D721Med (cell line): ENCODE results near the gene NRXN3.

Experiments
- DNase-seq: peaks from one replicate; pipeline ENCODE4 v3.0.0; 2011; ENCODE audit warnings: low spot score; ENCODE audit not compliant: insufficient read length
- FAIRE-seq: peaks from 2 replicates; lab custom pipeline; 2011; peaks lifted over from hg19 to GRCh38; lab: Jason Lieb, UNC
- TF ChIP-seq, protein P1 (sequence below): IDR thresholded peaks from 2 replicates; pipeline ENCODE4 v1.5.1; 2012; ENCODE audit warnings: mild to moderate bottlenecking, control low read depth; ENCODE audit not compliant: insufficient read depth; ENCODE audit errors: missing control alignments

Gene NRXN3

DNA sequence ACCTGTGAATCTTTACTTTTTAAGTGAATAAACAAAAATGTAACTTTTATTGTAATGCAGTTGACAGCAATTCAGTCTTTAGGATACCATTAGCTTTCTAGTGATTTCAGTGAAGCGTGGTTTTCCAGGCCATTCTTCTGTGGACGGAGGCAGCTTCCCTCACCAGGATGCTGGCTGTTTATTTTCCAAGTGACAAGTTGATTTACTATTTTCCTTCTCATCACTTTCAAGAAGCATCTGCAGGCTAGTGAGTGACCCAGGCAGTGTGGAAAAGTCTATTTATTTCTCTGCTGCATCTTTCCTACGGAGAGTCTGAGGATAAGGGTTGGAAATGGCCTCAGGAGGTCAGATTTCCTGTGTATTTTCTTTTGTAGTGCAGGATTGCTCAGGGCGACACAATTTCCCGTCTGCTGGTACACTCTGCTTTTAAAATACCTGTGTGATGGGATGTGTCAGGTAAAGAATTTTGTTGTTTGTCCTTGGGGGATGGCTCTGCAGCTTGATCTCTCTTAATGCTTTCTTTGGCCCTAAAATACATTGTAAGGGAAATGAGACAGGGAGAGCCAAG lies 467.8 kb downstream of the NRXN3 start:
- TF ChIP-seq, protein P1, sequence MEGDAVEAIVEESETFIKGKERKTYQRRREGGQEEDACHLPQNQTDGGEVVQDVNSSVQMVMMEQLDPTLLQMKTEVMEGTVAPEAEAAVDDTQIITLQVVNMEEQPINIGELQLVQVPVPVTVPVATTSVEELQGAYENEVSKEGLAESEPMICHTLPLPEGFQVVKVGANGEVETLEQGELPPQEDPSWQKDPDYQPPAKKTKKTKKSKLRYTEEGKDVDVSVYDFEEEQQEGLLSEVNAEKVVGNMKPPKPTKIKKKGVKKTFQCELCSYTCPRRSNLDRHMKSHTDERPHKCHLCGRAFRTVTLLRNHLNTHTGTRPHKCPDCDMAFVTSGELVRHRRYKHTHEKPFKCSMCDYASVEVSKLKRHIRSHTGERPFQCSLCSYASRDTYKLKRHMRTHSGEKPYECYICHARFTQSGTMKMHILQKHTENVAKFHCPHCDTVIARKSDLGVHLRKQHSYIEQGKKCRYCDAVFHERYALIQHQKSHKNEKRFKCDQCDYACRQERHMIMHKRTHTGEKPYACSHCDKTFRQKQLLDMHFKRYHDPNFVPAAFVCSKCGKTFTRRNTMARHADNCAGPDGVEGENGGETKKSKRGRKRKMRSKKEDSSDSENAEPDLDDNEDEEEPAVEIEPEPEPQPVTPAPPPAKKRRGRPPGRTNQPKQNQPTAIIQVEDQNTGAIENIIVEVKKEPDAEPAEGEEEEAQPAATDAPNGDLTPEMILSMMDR: no peak
- no peak for DNase-seq
- FAIRE-seq: no peak

DNA sequence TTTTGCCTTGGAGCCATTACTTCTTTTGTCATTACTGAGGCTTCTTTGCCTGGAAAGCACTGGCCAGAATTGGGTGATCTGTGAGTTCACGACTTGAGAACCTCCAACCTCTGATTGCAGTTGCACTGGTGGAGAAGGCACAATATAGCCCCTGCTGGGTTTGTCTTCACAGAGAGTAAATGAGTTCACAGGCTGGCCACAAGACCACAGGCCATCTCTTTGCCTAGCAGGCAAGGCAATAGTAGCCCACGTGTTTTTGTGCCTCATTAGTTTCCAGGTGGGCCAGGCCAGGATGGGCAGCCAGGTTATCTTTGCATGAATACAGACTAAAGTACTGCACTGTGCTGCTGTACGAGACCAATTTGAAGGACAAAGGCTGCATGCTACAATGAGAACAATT lies 468.8 kb downstream of the NRXN3 start:
- TF ChIP-seq, protein P1: no peak
- no peak for FAIRE-seq
- no peak for DNase-seq

DNA sequence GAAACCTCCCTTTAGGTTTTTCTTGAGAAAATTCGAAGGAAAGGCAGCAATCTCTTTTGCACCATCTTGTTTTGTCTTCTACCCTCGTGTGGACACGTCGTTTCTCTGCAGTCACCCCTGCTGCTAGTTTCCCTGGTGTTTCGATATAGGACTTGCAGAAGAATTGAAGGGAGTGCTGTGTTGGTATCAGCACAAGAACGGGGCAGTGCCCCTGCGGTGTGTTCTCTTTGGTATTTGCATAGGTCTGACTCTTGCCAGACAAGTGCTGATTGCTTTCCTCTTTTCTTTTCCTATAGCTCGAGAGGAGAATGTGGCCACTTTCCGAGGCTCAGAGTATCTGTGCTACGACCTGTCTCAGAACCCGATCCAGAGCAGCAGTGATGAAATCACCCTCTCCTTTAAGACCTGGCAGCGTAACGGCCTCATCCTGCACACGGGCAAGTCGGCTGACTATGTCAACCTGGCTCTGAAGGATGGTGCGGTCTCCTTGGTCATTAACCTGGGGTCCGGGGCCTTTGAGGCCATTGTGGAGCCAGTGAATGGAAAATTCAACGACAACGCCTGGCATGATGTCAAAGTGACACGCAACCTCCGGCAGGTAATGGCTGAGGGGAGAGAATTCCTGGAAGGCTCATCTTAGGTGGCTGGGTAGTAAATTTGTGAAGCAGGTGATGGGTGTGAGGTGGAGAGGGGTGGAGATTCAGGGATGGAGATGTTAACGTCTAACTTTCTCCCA lies 474.8 kb downstream of the NRXN3 start:
- FAIRE-seq (no peak), DNase-seq (no peak)
- TF ChIP-seq, protein P1: no peak

DNA sequence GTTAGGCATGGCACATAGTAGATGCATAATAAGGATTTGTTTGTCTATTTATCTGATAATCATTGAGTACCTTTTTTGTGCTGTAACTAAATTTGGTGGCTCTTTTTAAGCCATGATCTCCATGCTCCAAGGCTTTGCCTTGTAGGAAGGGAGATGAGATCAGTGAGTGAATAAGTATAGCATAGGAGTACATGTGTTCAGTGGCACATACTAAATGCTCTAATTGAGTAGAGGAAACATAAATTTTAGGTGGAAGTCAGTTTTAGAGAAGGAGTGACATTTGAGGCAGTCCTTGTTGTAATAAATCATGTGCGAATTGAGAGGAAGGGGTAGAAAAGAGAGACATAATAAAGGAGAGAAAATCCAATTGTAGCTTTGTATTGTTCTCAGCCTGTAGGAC lies 482.6 kb downstream of the NRXN3 start:
- DNase-seq (no peak), FAIRE-seq (no peak)
- TF ChIP-seq, protein P1: no peak

DNA sequence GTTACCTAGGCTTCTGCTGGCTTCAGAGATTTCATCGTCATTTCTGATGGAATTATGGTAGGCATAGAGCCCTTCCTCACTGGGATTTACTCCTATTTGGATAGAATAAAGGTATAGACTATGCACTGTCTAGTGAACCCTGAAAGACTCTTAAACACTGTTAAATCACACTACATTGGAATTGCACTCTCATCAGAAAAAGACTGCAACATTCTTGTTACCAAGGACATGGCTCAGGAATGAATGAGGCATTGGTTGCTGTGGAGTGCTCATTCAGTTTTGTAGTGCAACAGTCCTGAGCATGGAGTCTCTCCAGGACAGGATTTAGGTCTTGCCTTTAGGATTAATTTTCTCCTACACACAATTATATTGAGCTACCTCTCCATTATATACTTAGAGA lies 483.0 kb downstream of the NRXN3 start:
- DNase-seq: no peak
- TF ChIP-seq, protein P1: no peak
- FAIRE-seq: no peak

DNA sequence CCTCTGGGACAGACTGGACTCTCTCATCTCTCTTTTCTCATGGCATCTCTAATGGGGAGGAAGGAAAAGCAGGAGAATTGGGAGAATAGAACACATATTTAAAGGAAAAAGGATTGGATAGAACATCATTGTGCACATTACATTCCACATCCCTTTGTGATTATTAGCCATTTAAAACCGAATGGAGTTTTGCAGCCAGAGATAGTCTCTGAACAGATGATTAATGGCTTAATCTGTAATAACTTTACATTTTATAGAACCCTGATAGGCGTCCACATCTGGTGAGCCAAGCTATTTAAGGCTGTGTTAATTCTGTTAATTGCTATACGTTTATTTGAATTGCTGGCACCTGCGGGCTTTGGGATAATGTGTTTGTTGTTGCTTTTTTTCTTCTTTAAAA lies 487.3 kb downstream of the NRXN3 start:
- TF ChIP-seq, protein P1: no peak
- no peak for DNase-seq
- no peak for FAIRE-seq

DNA sequence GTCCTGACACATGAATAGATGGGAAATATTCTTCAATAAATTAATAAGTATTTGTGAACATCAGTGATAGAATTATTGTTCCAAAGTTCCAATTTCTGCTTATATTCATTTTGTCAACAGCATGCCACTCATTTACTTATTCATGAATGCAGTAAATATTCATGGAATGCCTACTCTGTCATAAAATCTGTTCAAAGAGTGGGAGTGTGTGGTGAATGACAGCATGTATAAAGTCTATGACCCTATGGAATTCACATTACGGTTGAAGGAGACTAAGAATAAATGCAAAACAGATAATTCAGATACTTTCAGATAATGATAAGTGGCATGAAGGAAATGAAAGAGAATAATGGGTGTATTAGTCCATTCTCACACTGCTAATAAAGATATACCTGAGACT lies 494.7 kb downstream of the NRXN3 start:
- TF ChIP-seq, protein P1: no peak
- no peak for DNase-seq
- FAIRE-seq: no peak
